ENCODE data around the gene GCN1. TPM values are rescaled to one million over a fixed set of nuclear protein-coding genes. Genes with fewer than 3 reads are reported as not detected.
"Not testable (repeated sequence)": the region's sequence is repeated elsewhere in the genome, so short reads cannot be mapped to it uniquely, and the experiment has no call there.

Gene GCN1
- total RNA-seq, 1 donor from 2014 or later = 155 TPM

- Mint-ChIP-seq H3K27me3 (no peaks in the 10 kb centered on the region), H3K4me3 (no peak overlapping the region), H3K9me3 (no peaks in the 10 kb centered on the region), H3K4me1 (no peaks in the 10 kb centered on the region), H3K36me3 (ENCODE audit: low read depth) (peaks cover 17% of the 10 kb centered on the region), H3K27ac (no peak overlapping the region)
- POLR2A ChIA-PET = interaction anchor here (0.7 kb wide), 1 partner anchor 1982 kb away, joined by 4 read pairs; no protein-coding TSS in a partner anchor
- DNase-seq (no peak), ATAC-seq (ENCODE audit: low read depth) (no peak)
- CTCF ChIA-PET = no interaction called here
- intact Hi-C loops (cut with micrococcal nuclease) = no loop called here
- TF ChIP-seq, protein P1, sequence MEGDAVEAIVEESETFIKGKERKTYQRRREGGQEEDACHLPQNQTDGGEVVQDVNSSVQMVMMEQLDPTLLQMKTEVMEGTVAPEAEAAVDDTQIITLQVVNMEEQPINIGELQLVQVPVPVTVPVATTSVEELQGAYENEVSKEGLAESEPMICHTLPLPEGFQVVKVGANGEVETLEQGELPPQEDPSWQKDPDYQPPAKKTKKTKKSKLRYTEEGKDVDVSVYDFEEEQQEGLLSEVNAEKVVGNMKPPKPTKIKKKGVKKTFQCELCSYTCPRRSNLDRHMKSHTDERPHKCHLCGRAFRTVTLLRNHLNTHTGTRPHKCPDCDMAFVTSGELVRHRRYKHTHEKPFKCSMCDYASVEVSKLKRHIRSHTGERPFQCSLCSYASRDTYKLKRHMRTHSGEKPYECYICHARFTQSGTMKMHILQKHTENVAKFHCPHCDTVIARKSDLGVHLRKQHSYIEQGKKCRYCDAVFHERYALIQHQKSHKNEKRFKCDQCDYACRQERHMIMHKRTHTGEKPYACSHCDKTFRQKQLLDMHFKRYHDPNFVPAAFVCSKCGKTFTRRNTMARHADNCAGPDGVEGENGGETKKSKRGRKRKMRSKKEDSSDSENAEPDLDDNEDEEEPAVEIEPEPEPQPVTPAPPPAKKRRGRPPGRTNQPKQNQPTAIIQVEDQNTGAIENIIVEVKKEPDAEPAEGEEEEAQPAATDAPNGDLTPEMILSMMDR (IDR thresholded peaks at IDR 0.05) = no peak
Measured at GRCh38 chr12:120209851-120210250, 15.3 kb upstream of the GCN1 start.

DNA sequence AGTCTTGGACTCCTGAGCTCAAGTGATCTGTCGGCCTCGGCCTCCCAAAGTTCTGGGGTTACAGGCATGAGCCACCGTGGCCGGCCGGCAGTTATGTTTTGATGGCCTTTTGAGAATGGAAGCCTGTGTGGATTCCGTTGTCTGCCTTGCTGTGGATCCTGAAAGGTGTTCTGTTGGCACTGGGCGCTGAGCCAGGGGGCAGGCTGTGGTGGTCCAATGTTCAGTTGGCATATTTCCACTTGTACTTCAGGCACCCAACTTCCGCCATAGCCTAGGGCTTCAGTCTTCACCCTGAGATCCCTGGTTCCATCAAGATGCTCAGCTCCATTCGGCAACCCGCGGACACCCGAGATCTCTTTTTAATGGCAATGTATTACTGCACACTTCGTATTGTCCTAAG is 12.7 kb upstream of the GCN1 start:
- no peaks in the 10 kb centered on the region for H3K27me3 Mint-ChIP-seq
- H3K36me3 Mint-ChIP-seq (ENCODE audit: low read depth) = peaks cover 17% of the 10 kb centered on the region
- CTCF ChIA-PET = interaction anchor here (0.8 kb wide), 1 partner anchor 21 kb away, joined by 4 read pairs; no protein-coding TSS in a partner anchor
- DNase-seq (no peak), ATAC-seq (ENCODE audit: low read depth) (no peak)
- intact Hi-C loops (cut with micrococcal nuclease) = no loop called here
- no peak overlapping the region for H3K4me3 Mint-ChIP-seq
- H3K9me3 Mint-ChIP-seq = no peaks in the 10 kb centered on the region
- TF ChIP-seq, protein P1 (IDR thresholded peaks at IDR 0.05) = no peak
- POLR2A ChIA-PET = no interaction called here
- peaks cover under 1% of the 10 kb centered on the region for H3K4me1 Mint-ChIP-seq
- no peak overlapping the region for H3K27ac Mint-ChIP-seq

- POLR2A ChIA-PET; H3K4me1 Mint-ChIP-seq; DNase-seq; intact Hi-C loops (cut with micrococcal nuclease); ATAC-seq (ENCODE audit: low read depth); H3K27me3 Mint-ChIP-seq; H3K9me3 Mint-ChIP-seq; H3K27ac Mint-ChIP-seq; H3K4me3 Mint-ChIP-seq: not testable (repeated sequence)
- CTCF ChIA-PET = interaction anchor here (2.4 kb wide), 1 partner anchor 22 kb away, joined by 7 read pairs; no protein-coding TSS in a partner anchor
- peaks cover 16% of the 10 kb centered on the region for H3K36me3 Mint-ChIP-seq (ENCODE audit: low read depth)
Measured at GRCh38 chr12:120206781-120207180, 12.3 kb upstream of the GCN1 start.

DNA sequence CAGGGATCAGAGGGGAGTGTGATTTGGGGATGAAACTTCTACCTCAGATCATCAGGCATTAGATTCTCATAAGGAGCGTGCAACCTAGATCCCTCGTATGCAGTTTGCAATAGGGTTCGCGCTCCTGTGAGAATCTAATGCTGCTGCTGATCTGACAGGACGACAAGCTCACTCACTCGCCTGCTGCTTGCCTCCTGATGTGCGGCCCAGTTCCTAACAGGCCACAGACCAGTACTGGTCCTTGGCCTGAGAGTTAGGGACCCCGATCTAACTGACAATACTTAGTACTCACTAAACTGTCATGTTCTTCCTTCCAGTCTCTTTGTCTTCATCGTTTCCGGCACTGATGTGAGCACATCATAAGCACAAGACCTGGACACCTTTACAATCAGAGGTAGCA is 11.7 kb upstream of the GCN1 start:
- Mint-ChIP-seq H3K9me3 (no peaks in the 10 kb centered on the region), H3K27me3 (no peaks in the 10 kb centered on the region), H3K36me3 (ENCODE audit: low read depth) (peaks cover 13% of the 10 kb centered on the region), H3K4me1 (peaks cover 3% of the 10 kb centered on the region), H3K4me3 (no peak overlapping the region), H3K27ac (no peak overlapping the region)
- no peak for DNase-seq
- TF ChIP-seq, protein P1 (IDR thresholded peaks at IDR 0.05) = no peak
- CTCF ChIA-PET = interaction anchor here (2.4 kb wide), 1 partner anchor 22 kb away, joined by 7 read pairs; no protein-coding TSS in a partner anchor
- POLR2A ChIA-PET = no interaction called here
- no peak for ATAC-seq (ENCODE audit: low read depth)
- intact Hi-C loops (cut with micrococcal nuclease) = no loop called here

- H3K36me3 Mint-ChIP-seq (ENCODE audit: low read depth) = peaks cover 29% of the 10 kb centered on the region
- peaks cover 17% of the 10 kb centered on the region for H3K4me1 Mint-ChIP-seq
- TF ChIP-seq, protein P1 (IDR thresholded peaks at IDR 0.05) = no peak
- DNase-seq = no peak
- H3K4me3 Mint-ChIP-seq = no peak overlapping the region
- ChIA-PET POLR2A (interaction anchor here (0.6 to 8.4 kb wide), 4 partner anchors 8 to 89 kb away, joined by 3 to 262 read pairs (median 4); partner anchors contain the start of genes RNU4-1 and RNU4-2), CTCF (interaction anchor here (2.4 kb wide), 1 partner anchor 24 kb away, joined by 7 read pairs; no protein-coding TSS in a partner anchor)
- no peaks in the 10 kb centered on the region for H3K27me3 Mint-ChIP-seq
- no peak for ATAC-seq (ENCODE audit: low read depth)
- intact Hi-C loops (cut with micrococcal nuclease) = loop anchor here (5.0 kb wide), 1 partner anchor 483 kb away; the partner anchor contains the start of gene MLEC
- no peaks in the 10 kb centered on the region for H3K9me3 Mint-ChIP-seq
- no peak overlapping the region for H3K27ac Mint-ChIP-seq
Measured at GRCh38 chr12:120204171-120204570, 9.7 kb upstream of the GCN1 start.
